NB4 (cell line): ENCODE results near the gene MAP3K2.
A peak's percentile ranks its signal among the peaks of the same experiment; 100 is the strongest.

Source experiments
- DNase-seq: peaks from one replicate; pipeline ENCODE4 v3.0.0; 2010; ENCODE audit warnings: low read depth
- H3K4me3 ChIP-seq: one replicate; pipeline ENCODE4 v1.5.1; 2011; ENCODE audit warnings: mild to moderate bottlenecking, low read depth, low read length, moderate library complexity
- MYC ChIP-seq: IDR thresholded peaks from 2 replicates; pipeline ENCODE4 v1.6.1; 2011; ENCODE audit warnings: low read depth, low read length
- POLR2A ChIP-seq: IDR thresholded peaks from 2 replicates; pipeline ENCODE4 v1.6.1; 2011; ENCODE audit warnings: mild to moderate bottlenecking; ENCODE audit not compliant: insufficient read length; ENCODE audit errors: extremely low read depth
- TF ChIP-seq, protein P1 (sequence below): IDR thresholded peaks from 2 replicates; pipeline ENCODE4 v1.6.1; 2011; ENCODE audit warnings: low read depth, low read length
- TF ChIP-seq, protein P2 (sequence below): IDR thresholded peaks from one replicate; pipeline ENCODE4 v1.5.1; 2012; ENCODE audit warnings: low read depth, low read length

The MAP3K2 gene

DNA sequence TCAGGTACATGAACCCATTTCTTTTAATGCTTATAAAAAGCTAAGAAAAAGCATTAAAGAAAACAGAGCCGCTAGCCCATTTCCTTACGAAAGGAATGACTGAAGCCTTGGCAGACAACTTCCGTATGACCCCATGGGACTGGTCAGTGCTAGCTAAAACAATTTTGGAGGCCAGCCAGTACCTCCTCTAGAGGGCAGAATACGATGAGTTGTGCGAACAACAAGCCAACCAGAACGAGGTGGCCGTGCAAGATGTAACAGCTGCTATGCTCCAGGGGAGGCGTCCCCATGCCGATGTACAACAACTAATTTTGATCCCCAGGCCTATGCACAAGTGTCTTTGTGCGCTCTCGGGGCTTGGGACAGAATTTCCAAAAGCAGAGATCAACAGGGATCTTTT lies 16.7 kb downstream of the MAP3K2 start:
- H3K4me3 ChIP-seq = no peak overlapping the region
- TF ChIP-seq POLR2A (no peak), MYC (no peak)
- TF ChIP-seq, protein P1, sequence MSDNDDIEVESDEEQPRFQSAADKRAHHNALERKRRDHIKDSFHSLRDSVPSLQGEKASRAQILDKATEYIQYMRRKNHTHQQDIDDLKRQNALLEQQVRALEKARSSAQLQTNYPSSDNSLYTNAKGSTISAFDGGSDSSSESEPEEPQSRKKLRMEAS = no peak
- TF ChIP-seq, protein P2, sequence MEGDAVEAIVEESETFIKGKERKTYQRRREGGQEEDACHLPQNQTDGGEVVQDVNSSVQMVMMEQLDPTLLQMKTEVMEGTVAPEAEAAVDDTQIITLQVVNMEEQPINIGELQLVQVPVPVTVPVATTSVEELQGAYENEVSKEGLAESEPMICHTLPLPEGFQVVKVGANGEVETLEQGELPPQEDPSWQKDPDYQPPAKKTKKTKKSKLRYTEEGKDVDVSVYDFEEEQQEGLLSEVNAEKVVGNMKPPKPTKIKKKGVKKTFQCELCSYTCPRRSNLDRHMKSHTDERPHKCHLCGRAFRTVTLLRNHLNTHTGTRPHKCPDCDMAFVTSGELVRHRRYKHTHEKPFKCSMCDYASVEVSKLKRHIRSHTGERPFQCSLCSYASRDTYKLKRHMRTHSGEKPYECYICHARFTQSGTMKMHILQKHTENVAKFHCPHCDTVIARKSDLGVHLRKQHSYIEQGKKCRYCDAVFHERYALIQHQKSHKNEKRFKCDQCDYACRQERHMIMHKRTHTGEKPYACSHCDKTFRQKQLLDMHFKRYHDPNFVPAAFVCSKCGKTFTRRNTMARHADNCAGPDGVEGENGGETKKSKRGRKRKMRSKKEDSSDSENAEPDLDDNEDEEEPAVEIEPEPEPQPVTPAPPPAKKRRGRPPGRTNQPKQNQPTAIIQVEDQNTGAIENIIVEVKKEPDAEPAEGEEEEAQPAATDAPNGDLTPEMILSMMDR = no peak
- DNase-seq = no peak

DNA sequence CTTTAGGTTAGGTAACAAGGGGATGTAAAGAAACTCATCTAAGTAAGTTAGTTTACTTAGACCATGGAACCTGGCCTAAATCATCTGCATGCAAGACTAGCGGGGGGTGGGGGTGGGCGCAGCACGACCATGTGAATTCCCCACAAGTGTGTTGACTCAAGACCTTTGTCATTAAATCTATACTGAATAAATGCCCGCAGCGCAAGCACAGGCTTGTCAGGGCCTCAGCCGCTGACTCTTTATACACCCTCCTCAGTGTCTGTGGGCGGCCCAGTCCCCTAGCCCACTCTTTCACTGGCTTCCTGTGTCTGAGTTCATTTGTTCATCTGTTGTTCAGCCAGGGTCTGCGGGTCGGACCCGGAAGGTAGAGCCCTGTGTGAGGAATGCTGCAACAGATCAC lies 17.8 kb downstream of the MAP3K2 start:
- TF ChIP-seq, protein P2 = no peak
- TF ChIP-seq, protein P1 = no peak
- TF ChIP-seq POLR2A (no peak), MYC (no peak)
- DNase-seq = no peak
- H3K4me3 ChIP-seq = no peak overlapping the region

DNA sequence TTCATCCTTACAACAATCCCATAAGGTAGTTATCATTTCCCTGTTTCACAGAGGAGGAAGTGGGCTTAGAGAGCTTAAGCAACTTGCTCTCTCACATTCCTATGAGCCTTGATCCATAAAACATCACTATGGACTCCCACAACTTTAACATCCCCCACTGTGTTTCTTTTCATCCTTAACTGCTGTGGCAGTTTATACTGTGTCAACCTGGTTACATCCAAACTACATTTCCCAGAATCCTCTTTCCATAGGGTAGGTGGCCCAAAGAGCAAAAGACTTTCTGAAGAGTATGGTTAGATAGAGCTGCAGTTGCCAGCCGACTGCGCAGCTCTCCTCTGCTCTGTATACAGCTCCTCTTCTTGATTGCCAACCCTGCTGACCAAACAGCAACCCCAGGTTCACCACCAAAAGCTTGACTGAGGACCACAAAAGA lies 22.5 kb downstream of the MAP3K2 start:
- TF ChIP-seq, protein P2 = no peak
- TF ChIP-seq MYC = no peak
- peak; percentile 25 for DNase-seq
- no peak overlapping the region for H3K4me3 ChIP-seq

DNA sequence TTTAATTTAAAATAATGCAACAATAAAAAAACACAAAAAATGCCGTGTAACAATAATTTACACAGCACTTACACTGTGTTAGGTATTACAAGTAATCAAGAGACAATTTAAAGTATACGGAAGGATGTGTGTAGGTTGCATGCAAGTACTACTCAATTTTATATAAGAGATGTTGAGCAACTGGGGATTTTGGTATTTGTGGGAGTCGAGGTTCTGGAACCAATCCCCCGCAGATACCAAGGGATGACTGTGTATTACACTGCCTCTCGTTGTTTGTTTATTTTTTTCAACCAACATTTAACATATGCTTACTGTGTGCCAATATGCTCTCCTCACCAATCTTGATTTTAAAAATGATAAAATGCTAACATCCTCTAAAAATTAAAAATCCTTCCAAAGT lies 24.8 kb downstream of the MAP3K2 start:
- TF ChIP-seq POLR2A (no peak), MYC (no peak)
- TF ChIP-seq, protein P2 = no peak
- TF ChIP-seq, protein P1 = no peak
- H3K4me3 ChIP-seq = no peak overlapping the region
- peak; percentile 34 for DNase-seq

DNA sequence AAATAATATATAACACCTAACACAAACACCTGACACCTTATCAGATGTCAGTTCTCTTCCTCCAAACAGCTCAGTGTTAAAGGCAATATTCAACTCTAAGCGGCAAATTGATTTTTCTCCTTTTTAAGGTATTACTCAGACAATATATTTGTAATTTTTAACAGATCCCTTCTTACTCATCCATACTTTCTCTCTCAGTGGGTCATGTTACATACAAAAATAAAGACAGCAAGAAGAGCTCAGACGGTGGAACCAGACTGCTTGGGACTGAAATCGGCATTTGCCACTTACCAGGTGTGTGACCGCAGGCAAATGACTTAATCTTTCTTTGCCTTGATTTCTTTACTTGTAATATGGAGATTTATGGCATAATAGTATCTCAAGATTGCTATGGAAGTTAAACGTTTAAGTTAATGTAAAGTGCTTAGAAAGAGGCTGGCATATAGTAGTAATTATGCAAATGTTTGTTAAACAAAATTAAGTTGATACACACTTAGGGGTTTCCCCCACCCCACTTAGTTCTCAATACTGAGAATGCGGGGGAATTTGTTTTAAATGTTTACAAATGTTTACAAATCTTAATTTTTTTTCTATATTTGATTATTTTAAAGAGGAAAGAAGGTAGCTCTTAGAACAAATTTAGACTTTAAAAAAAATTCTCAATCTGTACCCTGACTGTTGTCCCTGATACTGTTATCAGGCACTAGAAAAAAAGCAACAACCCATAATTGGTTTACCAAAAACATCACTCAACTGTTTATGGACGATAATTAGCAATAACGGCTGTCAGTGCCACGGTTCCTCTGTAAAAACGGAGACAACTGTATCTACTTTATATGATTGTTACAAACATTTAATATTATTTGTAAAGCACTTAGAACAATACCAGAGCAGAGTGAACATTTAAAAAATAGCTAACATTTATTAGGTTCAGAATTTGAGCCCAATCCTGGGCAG lies 25.6 kb downstream of the MAP3K2 start:
- no peak for DNase-seq
- no peak overlapping the region for H3K4me3 ChIP-seq
- TF ChIP-seq POLR2A = no peak
- TF ChIP-seq MYC = no peak
- TF ChIP-seq, protein P1 = no peak
- TF ChIP-seq, protein P2 = no peak
